ENCODE measurements around the gene FBXW9. TPM values are rescaled to one million over a fixed set of nuclear protein-coding genes. Genes with fewer than 3 reads are reported as not detected.

The FBXW9 gene
- total RNA-seq, 1 experiment from 2014 or later: 14.0 TPM

GRCh38 chr19:12708641-12709040 lies 12.2 kb upstream of the FBXW9 start (continued):
- TF ChIP-seq TCF7L2 (IDR thresholded peaks at IDR 0.05; ENCODE audit: borderline replicate concordance, extremely low read depth, insufficient read depth, insufficient read length) (no peak), CBX3 (IDR thresholded peaks at IDR 0.05; ENCODE audit: low read depth) (no peak), SP1 (IDR thresholded peaks at IDR 0.05; ENCODE audit: low read depth) (no peak), EGR1 (IDR thresholded peaks at IDR 0.05; ENCODE audit: low read depth) (no peak)

- no TSS peak for BruUV-seq (replicated peaks)
- intact Hi-C loops (cut with micrococcal nuclease): no loop called here
- peaks cover 16% of the 10 kb centered on the region; the same call in 1 of the 2 replicates for H3K79me2 ChIP-seq (ENCODE audit: insufficient read depth, low read length)
- no peak for DNase-seq (ENCODE audit: low read depth, low spot score)
- no peaks in the 10 kb centered on the region for H3K27me3 ChIP-seq (ENCODE audit: insufficient read depth, low read length)
- H4K20me1 ChIP-seq (ENCODE audit: insufficient read depth): no peaks in the 10 kb centered on the region
- RAD21 ChIA-PET (ENCODE audit: low non-redundant PET in 1 of 2, low total read pairs in 2 of 2, uncharacterized antibody in 2 of 2, unreplicated experiment in 2 of 2): no interaction called here
- no peak overlapping the region for H3K27ac ChIP-seq (ENCODE audit: low read depth, low read length)
- no peaks in the 10 kb centered on the region for H3K4me1 ChIP-seq (ENCODE audit: control insufficient read depth in 1 of 2, insufficient read depth in 2 of 2, low read length in 2 of 2)
- H3K9me2 ChIP-seq (ENCODE audit: insufficient read depth): no peaks in the 10 kb centered on the region
- POLR2A ChIA-PET: no interaction called here
- H2AFZ ChIP-seq (ENCODE audit: low read depth, low read length, poor library complexity, severe bottlenecking): no peak overlapping the region
- TF ChIP-seq CBX3 (IDR thresholded peaks at IDR 0.05; ENCODE audit: low read depth) (no peak), REST (IDR thresholded peaks at IDR 0.05; ENCODE audit: low read depth) (no peak), POLR2AphosphoS5 (IDR thresholded peaks at IDR 0.05; ENCODE audit: low read depth, low read length) (no peak), ZBTB33 (IDR thresholded peaks at IDR 0.05; ENCODE audit: extremely low read depth, insufficient replicate concordance, low read length) (no peak), SRF (IDR thresholded peaks at IDR 0.05; ENCODE audit: low read depth) (no peak), MAX (IDR thresholded peaks at IDR 0.05) (no peak), EZH2phosphoT487 (IDR thresholded peaks at IDR 0.05; ENCODE audit: borderline replicate concordance) (no peak), TCF7L2 (IDR thresholded peaks at IDR 0.05; ENCODE audit: borderline replicate concordance, extremely low read depth, insufficient read depth, insufficient read length) (no peak), FOSL1 (IDR thresholded peaks at IDR 0.05; ENCODE audit: low read depth) (no peak), CEBPB (IDR thresholded peaks at IDR 0.05; ENCODE audit: low read depth) (no peak), ELF1 (IDR thresholded peaks at IDR 0.05; ENCODE audit: borderline replicate concordance, low read depth) (no peak)
- H3K9me3 ChIP-seq (ENCODE audit: control insufficient read depth in 1 of 2, insufficient read depth in 1 of 2, low read depth in 1 of 2, low read length in 2 of 2): no peaks in the 10 kb centered on the region
- no peak overlapping the region for H3K4me2 ChIP-seq (ENCODE audit: low read length)
- H3K9ac ChIP-seq (ENCODE audit: low read length): no peak overlapping the region
- H3K4me3 ChIP-seq (replicated peaks in 1 of 2; ENCODE audit: low read depth in 1 of 2, low read length in 2 of 2): no peak overlapping the region
- H3K36me3 ChIP-seq (ENCODE audit: control insufficient read depth in 1 of 2, insufficient read depth in 2 of 2, low read length in 2 of 2): peaks cover 53 to 73% of the 10 kb centered on the region in 2 experiments
- CTCF ChIA-PET: no interaction called here
- ATAC-seq: no peak
These were observed 9.9 kb upstream of the FBXW9 start for GRCh38 chr19:12706332-12706718.
